ENCODE data around the gene DPYD.

The DPYD gene

GRCh38 chr1:97451046-97451826 is 469.6 kb downstream of the DPYD start:
- DNase-seq (ENCODE audit: low read depth, low spot score): no peak

GRCh38 chr1:97441966-97442365 is 478.9 kb downstream of the DPYD start:
- DNase-seq (ENCODE audit: low read depth, low spot score): no peak

- no peak for DNase-seq (ENCODE audit: low read depth, low spot score)
These were observed 487.0 kb downstream of the DPYD start for GRCh38 chr1:97433824-97434177.

GRCh38 chr1:97433094-97433823 is 487.6 kb downstream of the DPYD start:
- no peak for DNase-seq (ENCODE audit: low read depth, low spot score)

- no peak for DNase-seq (ENCODE audit: low read depth, low spot score)
These were observed 493.5 kb downstream of the DPYD start for GRCh38 chr1:97427371-97427770.

- DNase-seq (ENCODE audit: low read depth, low spot score): no peak
These were observed 496.6 kb downstream of the DPYD start for GRCh38 chr1:97424209-97424608.

GRCh38 chr1:97423403-97423802 is 497.4 kb downstream of the DPYD start:
- no peak for DNase-seq (ENCODE audit: low read depth, low spot score)

GRCh38 chr1:97417661-97418060 is 503.2 kb downstream of the DPYD start:
- no peak for DNase-seq (ENCODE audit: low read depth, low spot score)

GRCh38 chr1:97414682-97415312 is 506.0 kb downstream of the DPYD start:
- no peak for DNase-seq (ENCODE audit: low read depth, low spot score)

- no peak for DNase-seq (ENCODE audit: low read depth, low spot score)
These were observed 508.1 kb downstream of the DPYD start for GRCh38 chr1:97412737-97413136.

- DNase-seq (ENCODE audit: low read depth, low spot score): no peak
These were observed 508.7 kb downstream of the DPYD start for GRCh38 chr1:97412166-97412565.

- DNase-seq (ENCODE audit: low read depth, low spot score): no peak
These were observed 524.4 kb downstream of the DPYD start for GRCh38 chr1:97396463-97396862.

- no peak for DNase-seq (ENCODE audit: low read depth, low spot score)
These were observed 528.1 kb downstream of the DPYD start for GRCh38 chr1:97392701-97393100.

GRCh38 chr1:97385536-97386277 is 535.1 kb downstream of the DPYD start:
- no peak for DNase-seq (ENCODE audit: low read depth, low spot score)

GRCh38 chr1:97384294-97384968 is 536.4 kb downstream of the DPYD start:
- DNase-seq (ENCODE audit: low read depth, low spot score): no peak

GRCh38 chr1:97383797-97384196 is 537.0 kb downstream of the DPYD start:
- DNase-seq (ENCODE audit: low read depth, low spot score): no peak

GRCh38 chr1:97382206-97382605 is 538.6 kb downstream of the DPYD start:
- DNase-seq (ENCODE audit: low read depth, low spot score): no peak

- no peak for DNase-seq (ENCODE audit: low read depth, low spot score)
These were observed 541.3 kb downstream of the DPYD start for GRCh38 chr1:97379387-97380075.

- DNase-seq (ENCODE audit: low read depth, low spot score): no peak
These were observed 542.2 kb downstream of the DPYD start for GRCh38 chr1:97378596-97378995.

GRCh38 chr1:97377432-97378034 is 543.3 kb downstream of the DPYD start:
- DNase-seq (ENCODE audit: low read depth, low spot score): no peak
